Mesenchymal stem cell (in vitro differentiated cells and primary cell): ENCODE results near the gene GRK4.
"Not testable (repeated sequence)": the region's sequence is repeated elsewhere in the genome, so short reads cannot be mapped to it uniquely, and the experiment has no call there.

Experiments
- DNase-seq: peaks from one replicate; pipeline ENCODE4 v3.0.0-alpha.2; 2013
- H2AFZ ChIP-seq: one replicate; pipeline ENCODE4 v1.6.1; 2013; ENCODE audit warnings: low read depth, mild to moderate bottlenecking, control low read depth, inconsistent platforms, low read length, moderate library complexity
- H2AK5ac ChIP-seq: 2 replicates; pipeline ENCODE4 v1.6.1; 2013; ENCODE audit warnings: low read length, moderate library complexity, mild to moderate bottlenecking, inconsistent platforms; ENCODE audit not compliant: severe bottlenecking
- H2BK120ac ChIP-seq: one replicate; pipeline ENCODE4 v1.6.1; 2013; ENCODE audit warnings: low read depth, mild to moderate bottlenecking, inconsistent platforms, low read length, moderate library complexity
- H2BK12ac ChIP-seq, 2 experiments: one replicate each; pipeline ENCODE4 v1.6.1; 2013; ENCODE audit warnings: inconsistent platforms in 2 of 2, low read length in 2 of 2, mild to moderate bottlenecking in 2 of 2, moderate library complexity in 2 of 2, control low read depth in 1 of 2
- H2BK15ac ChIP-seq: one replicate; pipeline ENCODE4 v1.6.1; 2013; ENCODE audit warnings: mild to moderate bottlenecking, low read depth, inconsistent platforms; ENCODE audit not compliant: poor library complexity, severe bottlenecking
- H2BK5ac ChIP-seq: 2 replicates; pipeline ENCODE4 v1.6.1; 2013; ENCODE audit warnings: low read depth, mild to moderate bottlenecking, low read length, control low read depth, inconsistent platforms; ENCODE audit not compliant: poor library complexity, severe bottlenecking
- H3K14ac ChIP-seq, 2 experiments: one replicate each; pipeline ENCODE4 v1.6.1; 2013; ENCODE audit warnings: inconsistent platforms in 2 of 2, low read length in 2 of 2, control low read depth in 1 of 2, mild to moderate bottlenecking in 1 of 2, moderate library complexity in 1 of 2
- H3K18ac ChIP-seq, 2 experiments: one replicate each; pipeline ENCODE4 v1.6.1; 2013; ENCODE audit warnings: inconsistent platforms in 2 of 2, low read length in 2 of 2, control low read depth in 1 of 2, low read depth in 1 of 2, mild to moderate bottlenecking in 1 of 2
- H3K23ac ChIP-seq, 2 experiments: one replicate each; pipeline ENCODE4 v1.6.1; 2013; ENCODE audit warnings: inconsistent platforms in 2 of 2, low read length in 2 of 2, mild to moderate bottlenecking in 2 of 2, moderate library complexity in 2 of 2, control low read depth in 1 of 2
- H3K27ac ChIP-seq: 2 replicates; pipeline ENCODE4 v1.5.1; 2013; ENCODE audit warnings: mild to moderate bottlenecking, moderate library complexity, low read length, control low read depth, inconsistent platforms; ENCODE audit not compliant: poor library complexity, severe bottlenecking
- H3K27me3 ChIP-seq, 2 experiments: 2 replicates each; pipeline versions ENCODE4 v1.6.1 to v1.7.0; 2013; ENCODE audit warnings: low read length in 2 of 2, mild to moderate bottlenecking in 2 of 2, moderate library complexity in 2 of 2, control low read depth in 1 of 2, inconsistent platforms in 1 of 2; ENCODE audit not compliant: control insufficient read depth in 1 of 2, insufficient read depth in 1 of 2
- H3K36me3 ChIP-seq, 2 experiments: 2 replicates each; pipeline versions ENCODE4 v1.6.1 to v1.7.0; 2013; ENCODE audit warnings: low read length in 2 of 2, control low read depth in 1 of 2, inconsistent platforms in 1 of 2, low read depth in 1 of 2, mild to moderate bottlenecking in 1 of 2; ENCODE audit not compliant: insufficient read depth in 2 of 2, control insufficient read depth in 1 of 2
- H3K4ac ChIP-seq, 2 experiments: one replicate each; pipeline ENCODE4 v1.6.1; 2013; ENCODE audit warnings: inconsistent platforms in 2 of 2, low read length in 2 of 2, mild to moderate bottlenecking in 2 of 2, moderate library complexity in 2 of 2, control low read depth in 1 of 2, low read depth in 1 of 2
- H3K4me1 ChIP-seq: 2 replicates; pipeline ENCODE4 v1.6.1; 2013; ENCODE audit warnings: low read depth, low read length, control low read depth; ENCODE audit not compliant: control insufficient read depth, insufficient read depth
- H3K4me2 ChIP-seq: 2 replicates; pipeline ENCODE4 v1.6.1; 2013; ENCODE audit warnings: low read length, mild to moderate bottlenecking, inconsistent platforms; ENCODE audit not compliant: poor library complexity, severe bottlenecking
- H3K4me3 ChIP-seq, 2 experiments: 2 replicates each; pipeline versions ENCODE4 v1.5.1 to v1.7.0; 2013; ENCODE audit warnings: low read length in 2 of 2, mild to moderate bottlenecking in 2 of 2, control low read depth in 1 of 2, low read depth in 1 of 2; ENCODE audit not compliant: insufficient read depth in 1 of 2
- H3K79me1 ChIP-seq: replicated peaks from 2 replicates; pipeline ENCODE4 v1.6.1; 2013; ENCODE audit warnings: mild to moderate bottlenecking, control low read depth, low read length, inconsistent platforms; ENCODE audit not compliant: poor library complexity, severe bottlenecking
- H3K9ac ChIP-seq: 2 replicates; pipeline ENCODE4 v1.7.0; 2013; ENCODE audit warnings: mild to moderate bottlenecking, low read length, moderate library complexity
- H3K9me3 ChIP-seq: 2 replicates; pipeline ENCODE4 v1.7.0; 2013; ENCODE audit warnings: mild to moderate bottlenecking, low read length; ENCODE audit not compliant: control insufficient read depth
- H4K8ac ChIP-seq: one replicate; pipeline ENCODE4 v1.6.1; 2013; ENCODE audit warnings: inconsistent platforms, mild to moderate bottlenecking, low read length, moderate library complexity
- H4K91ac ChIP-seq: one replicate; pipeline ENCODE4 v1.6.1; 2013; ENCODE audit warnings: mild to moderate bottlenecking, low read length, inconsistent platforms
- WGBS: methylation state at CpG from one replicate; pipeline ENCODE4 v1.1.7; 2013; ENCODE audit warnings: mixed read lengths; 5-methylcytosine and 5-hydroxymethylcytosine counted together

GRK4 gene

DNA sequence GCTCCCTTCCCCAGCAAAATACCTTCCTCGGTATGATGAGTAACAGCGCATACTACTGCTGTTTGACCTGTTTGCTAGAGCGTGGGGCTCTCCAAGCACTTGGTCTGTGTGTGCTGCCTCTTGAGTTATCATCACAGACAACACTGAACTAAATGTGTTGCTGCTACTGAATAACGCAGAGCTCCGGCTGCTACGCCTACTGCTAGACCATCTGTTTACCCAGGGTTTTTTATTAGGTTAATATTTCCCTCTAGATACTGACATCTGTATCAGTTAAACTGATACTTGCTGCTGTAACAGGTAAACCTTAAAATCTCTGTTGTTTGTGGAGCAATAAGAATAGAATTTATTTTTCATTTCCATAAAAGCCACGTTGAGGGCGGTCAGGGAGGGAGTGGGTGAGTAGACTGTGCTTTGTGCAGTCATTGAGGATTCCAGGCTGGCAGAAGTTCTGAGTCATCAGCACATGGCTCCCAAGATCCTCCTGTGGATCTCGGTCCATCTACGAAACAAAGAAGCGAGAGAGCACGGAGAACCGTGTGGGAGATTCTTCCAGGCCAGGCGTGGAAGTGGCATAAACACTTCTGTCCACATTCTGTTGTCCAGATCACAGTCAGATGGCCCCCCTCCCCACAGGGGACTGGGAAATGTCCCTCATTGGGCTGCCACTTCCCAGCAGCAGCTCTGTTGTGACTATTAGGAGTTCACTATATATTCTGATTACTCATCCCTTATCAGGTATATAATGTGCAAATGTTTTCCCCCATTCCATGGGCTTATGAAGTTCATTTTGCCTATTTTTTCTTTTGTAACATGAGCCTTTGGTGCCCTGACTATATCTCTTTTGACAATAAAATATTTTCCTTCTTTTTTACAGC lies 14.1 kb downstream of the GRK4 start:
- Histone ChIP-seq H3K14ac (no peak overlapping the region), H3K4me1 (peaks cover 4% of the 10 kb centered on the region), H3K18ac (no peak overlapping the region), H3K79me1 (no peaks in the 10 kb centered on the region), H3K4me3 (no peak overlapping the region), H3K23ac (no peak overlapping the region), H3K4me2 (peak overlapping the region; percentile 25), H2AK5ac (no peak overlapping the region), H4K91ac (no peak overlapping the region), H3K36me3 (peaks cover 0 to 4% of the 10 kb centered on the region in 2 experiments), H3K27me3 (peaks cover 0 to 24% of the 10 kb centered on the region in 2 experiments), H3K9me3 (peaks cover 3% of the 10 kb centered on the region), H3K27ac (no peak overlapping the region), H2BK12ac (peak overlapping the region in 1 of 2 experiments; percentile 11), H3K4ac (no peak overlapping the region), H2AFZ (no peak overlapping the region), H2BK15ac (no peak overlapping the region), H2BK5ac (no peak overlapping the region), H3K9ac (peak overlapping the region; percentile 9), H2BK120ac (no peak overlapping the region), H4K8ac (no peak overlapping the region)
- 70% methylated on average over 14 of the region's 14 CpGs for WGBS
- DNase-seq = peak; percentile 59

- Histone ChIP-seq H2BK15ac (no peak overlapping the region), H3K4me1 (peaks cover 4% of the 10 kb centered on the region), H3K27ac (no peak overlapping the region), H3K18ac (no peak overlapping the region), H3K27me3 (peaks cover 0 to 39% of the 10 kb centered on the region in 2 experiments), H3K36me3 (no peaks in the 10 kb centered on the region), H2AFZ (no peak overlapping the region), H3K79me1 (no peaks in the 10 kb centered on the region), H2BK12ac (no peak overlapping the region), H3K4ac (no peak overlapping the region), H2AK5ac (no peak overlapping the region), H3K4me2 (no peak overlapping the region), H2BK5ac (no peak overlapping the region), H3K9me3 (peaks cover 3% of the 10 kb centered on the region), H4K91ac (no peak overlapping the region), H3K14ac (no peak overlapping the region), H3K23ac (peak overlapping the region in 1 of 2 experiments; percentile 14), H2BK120ac (no peak overlapping the region), H4K8ac (peak overlapping the region; percentile 60), H3K4me3 (no peak overlapping the region), H3K9ac (no peak overlapping the region)
- DNase-seq = no peak
- WGBS = 71% methylated on average over 3 of the region's 4 CpGs
Observed at GRCh38 chr4:2981256-2981819, 18.0 kb downstream of the GRK4 start.

DNA sequence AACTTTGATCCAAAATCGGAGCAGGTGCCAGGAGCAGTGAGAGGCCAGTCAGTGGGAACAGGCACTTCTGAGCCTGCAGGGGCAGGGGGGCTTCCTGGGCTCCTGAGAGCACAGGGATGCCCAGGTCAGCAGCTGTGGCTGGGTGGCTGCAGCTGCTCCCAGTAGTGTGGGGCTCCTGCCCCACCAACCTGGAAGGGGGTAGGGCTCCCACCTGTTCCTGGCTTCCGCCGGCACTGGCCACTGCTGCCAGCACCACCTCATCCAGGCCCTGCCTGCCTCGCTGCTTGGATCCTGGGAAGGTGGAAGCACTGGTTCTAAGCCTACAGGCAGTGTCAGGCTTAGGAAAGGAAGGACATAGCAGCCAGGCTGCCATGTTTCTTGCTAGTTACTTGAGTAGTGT lies 18.6 kb downstream of the GRK4 start:
- H2AK5ac ChIP-seq = no peak overlapping the region
- DNase-seq = no peak
- H3K36me3 ChIP-seq = no peaks in the 10 kb centered on the region
- no peak overlapping the region for H3K23ac ChIP-seq
- H4K91ac ChIP-seq = no peak overlapping the region
- H2BK120ac ChIP-seq = no peak overlapping the region
- no peak overlapping the region for H3K4me3 ChIP-seq
- no peak overlapping the region for H3K27ac ChIP-seq
- peaks cover 3% of the 10 kb centered on the region for H3K9me3 ChIP-seq
- no peak overlapping the region for H2AFZ ChIP-seq
- H3K4ac ChIP-seq = no peak overlapping the region
- peak overlapping the region in 1 of 2 experiments; percentile 42 for H3K14ac ChIP-seq
- no peak overlapping the region for H2BK15ac ChIP-seq
- peaks cover 0 to 39% of the 10 kb centered on the region in 2 experiments for H3K27me3 ChIP-seq
- H3K79me1 ChIP-seq = no peaks in the 10 kb centered on the region
- H3K18ac ChIP-seq = no peak overlapping the region
- peaks cover 4% of the 10 kb centered on the region for H3K4me1 ChIP-seq
- H4K8ac ChIP-seq = no peak overlapping the region
- no peak overlapping the region for H3K9ac ChIP-seq
- H2BK5ac ChIP-seq = no peak overlapping the region
- H2BK12ac ChIP-seq = no peak overlapping the region
- H3K4me2 ChIP-seq = no peak overlapping the region
- WGBS = 82% methylated on average over 4 of the region's 4 CpGs

DNA sequence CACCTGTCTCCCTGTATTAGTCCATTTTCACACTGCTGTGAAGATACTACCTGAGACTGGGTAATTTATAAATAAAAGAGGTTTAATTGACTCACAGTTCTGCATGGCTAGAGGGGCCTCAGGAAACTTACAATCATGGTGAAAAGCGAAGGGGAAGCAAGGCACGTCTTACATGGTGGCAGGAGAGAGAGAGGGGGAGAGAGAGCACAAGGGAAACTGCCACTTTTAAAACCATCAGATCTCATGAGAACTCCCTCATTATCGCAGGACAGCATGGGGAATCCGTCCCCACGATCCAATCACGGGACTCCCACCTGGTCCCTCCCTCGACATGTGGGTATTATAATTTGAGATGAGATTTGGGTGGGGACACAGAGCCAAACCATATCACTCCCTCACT lies 20.3 kb downstream of the GRK4 start:
- not testable (repeated sequence) for H3K18ac ChIP-seq, H4K91ac ChIP-seq, H2AK5ac ChIP-seq, H4K8ac ChIP-seq, H3K9me3 ChIP-seq, H2BK5ac ChIP-seq, DNase-seq, H3K4me1 ChIP-seq, H3K36me3 ChIP-seq, H2BK12ac ChIP-seq, H3K4ac ChIP-seq, H2AFZ ChIP-seq, H2BK120ac ChIP-seq, H3K27ac ChIP-seq, H3K79me1 ChIP-seq, H3K14ac ChIP-seq, H3K4me2 ChIP-seq, H3K4me3 ChIP-seq, H3K9ac ChIP-seq, H3K23ac ChIP-seq, H2BK15ac ChIP-seq
- H3K27me3 ChIP-seq = peaks cover 0 to 39% of the 10 kb centered on the region in 2 experiments
- WGBS = 81% methylated on average over 5 of the region's 7 CpGs
